ENCODE measurements around the gene AP2S1.
"Not testable (repeated sequence)": the region's sequence is repeated elsewhere in the genome, so short reads cannot be mapped to it uniquely, and the experiment has no call there.

Gene AP2S1

GRCh38 chr19:46809534-46810272 is 40.9 kb downstream of the AP2S1 start:
- no peaks in the 10 kb centered on the region for H3K27me3 Mint-ChIP-seq
- no peaks in the 10 kb centered on the region for H3K36me3 Mint-ChIP-seq (ENCODE audit: low read depth)
- H3K27ac Mint-ChIP-seq, result no peak overlapping the region
- no peaks in the 10 kb centered on the region for H3K9me3 Mint-ChIP-seq
- no peaks in the 10 kb centered on the region for H3K4me1 Mint-ChIP-seq (ENCODE audit: low read depth)
- H3K4me3 Mint-ChIP-seq, result no peak overlapping the region

GRCh38 chr19:46806656-46807055 is 44.0 kb downstream of the AP2S1 start:
- H3K4me1 Mint-ChIP-seq (ENCODE audit: low read depth), result no peaks in the 10 kb centered on the region
- H3K4me3 Mint-ChIP-seq, result no peak overlapping the region
- H3K9me3 Mint-ChIP-seq, result no peaks in the 10 kb centered on the region
- H3K27ac Mint-ChIP-seq, result no peak overlapping the region
- no peaks in the 10 kb centered on the region for H3K36me3 Mint-ChIP-seq (ENCODE audit: low read depth)
- no peaks in the 10 kb centered on the region for H3K27me3 Mint-ChIP-seq

- H3K27ac Mint-ChIP-seq; H3K36me3 Mint-ChIP-seq (ENCODE audit: low read depth); H3K4me1 Mint-ChIP-seq (ENCODE audit: low read depth); H3K27me3 Mint-ChIP-seq; H3K9me3 Mint-ChIP-seq; H3K4me3 Mint-ChIP-seq: not testable (repeated sequence)
Observed at GRCh38 chr19:46804432-46804831, 46.2 kb downstream of the AP2S1 start.

GRCh38 chr19:46803555-46803954 is 47.1 kb downstream of the AP2S1 start:
- Mint-ChIP-seq H3K4me3 (no peak overlapping the region), H3K4me1 (ENCODE audit: low read depth) (no peaks in the 10 kb centered on the region), H3K9me3 (no peaks in the 10 kb centered on the region), H3K27me3 (no peaks in the 10 kb centered on the region), H3K36me3 (ENCODE audit: low read depth) (no peaks in the 10 kb centered on the region), H3K27ac (no peak overlapping the region)

- no peaks in the 10 kb centered on the region for H3K9me3 Mint-ChIP-seq
- H3K4me1 Mint-ChIP-seq (ENCODE audit: low read depth), result no peaks in the 10 kb centered on the region
- H3K27ac Mint-ChIP-seq, result no peak overlapping the region
- no peaks in the 10 kb centered on the region for H3K27me3 Mint-ChIP-seq
- no peak overlapping the region for H3K4me3 Mint-ChIP-seq
- no peaks in the 10 kb centered on the region for H3K36me3 Mint-ChIP-seq (ENCODE audit: low read depth)
Observed at GRCh38 chr19:46802152-46802551, 48.5 kb downstream of the AP2S1 start.

GRCh38 chr19:46798713-46799112 is 51.9 kb downstream of the AP2S1 start:
- Mint-ChIP-seq H3K36me3 (ENCODE audit: low read depth) (no peaks in the 10 kb centered on the region), H3K4me1 (ENCODE audit: low read depth) (no peaks in the 10 kb centered on the region), H3K27ac (no peak overlapping the region), H3K4me3 (no peak overlapping the region), H3K9me3 (no peaks in the 10 kb centered on the region), H3K27me3 (no peaks in the 10 kb centered on the region)

- H3K27me3 Mint-ChIP-seq, result no peaks in the 10 kb centered on the region
- no peaks in the 10 kb centered on the region for H3K36me3 Mint-ChIP-seq (ENCODE audit: low read depth)
- no peak overlapping the region for H3K4me3 Mint-ChIP-seq
- no peak overlapping the region for H3K27ac Mint-ChIP-seq
- no peaks in the 10 kb centered on the region for H3K4me1 Mint-ChIP-seq (ENCODE audit: low read depth)
- H3K9me3 Mint-ChIP-seq, result no peaks in the 10 kb centered on the region
Observed at GRCh38 chr19:46797881-46798280, 52.8 kb downstream of the AP2S1 start.

- H3K27ac Mint-ChIP-seq, result peak overlapping the region; percentile 46
- no peaks in the 10 kb centered on the region for H3K27me3 Mint-ChIP-seq
- peaks cover 22% of the 10 kb centered on the region for H3K4me1 Mint-ChIP-seq (ENCODE audit: low read depth)
- no peak overlapping the region for H3K4me3 Mint-ChIP-seq
- H3K9me3 Mint-ChIP-seq, result no peaks in the 10 kb centered on the region
- H3K36me3 Mint-ChIP-seq (ENCODE audit: low read depth), result peaks cover 3% of the 10 kb centered on the region
Observed at GRCh38 chr19:46791944-46792343, 58.7 kb downstream of the AP2S1 start.

- Mint-ChIP-seq H3K4me1 (ENCODE audit: low read depth) (peaks cover 40% of the 10 kb centered on the region), H3K4me3 (no peak overlapping the region), H3K36me3 (ENCODE audit: low read depth) (peaks cover 29% of the 10 kb centered on the region), H3K27ac (no peak overlapping the region), H3K27me3 (no peaks in the 10 kb centered on the region), H3K9me3 (no peaks in the 10 kb centered on the region)
Observed at GRCh38 chr19:46789371-46789770, 61.3 kb downstream of the AP2S1 start.

GRCh38 chr19:46788968-46789338 is 61.7 kb downstream of the AP2S1 start:
- Mint-ChIP-seq H3K4me3 (peak overlapping the region; percentile 94), H3K27ac (peak overlapping the region; percentile 52), H3K4me1 (ENCODE audit: low read depth) (peaks cover 44% of the 10 kb centered on the region), H3K27me3 (no peaks in the 10 kb centered on the region), H3K36me3 (ENCODE audit: low read depth) (peaks cover 33% of the 10 kb centered on the region), H3K9me3 (no peaks in the 10 kb centered on the region)

GRCh38 chr19:46788262-46788967 is 62.2 kb downstream of the AP2S1 start, which contains the start of gene SLC1A5:
TSS of gene SLC1A5 (minus strand) at chr19:46788594. CDS start at chr19:46787965, 629 bp downstream.
- Mint-ChIP-seq H3K27ac (peak within 1 kb of the TSS; percentile 99), H3K36me3 (ENCODE audit: low read depth) (peaks cover 39% of the 10 kb centered on the region), H3K4me3 (peak within 1 kb of the TSS; percentile 94), H3K9me3 (no peaks in the 10 kb centered on the region), H3K27me3 (no peaks in the 10 kb centered on the region), H3K4me1 (ENCODE audit: low read depth) (peaks cover 49% of the 10 kb centered on the region)
